Fibroblast of mammary gland (primary cell): ENCODE results near the gene PYROXD2.
"Not testable (repeated sequence)": the region's sequence is repeated elsewhere in the genome, so short reads cannot be mapped to it uniquely, and the experiment has no call there.

ENCODE experiments used
- DNase-seq: peaks from one replicate; pipeline ENCODE4 v3.0.0-alpha.2; 2010; ENCODE audit warnings: low read depth
- H3K4me3 ChIP-seq: 2 replicates; pipeline ENCODE4 v1.5.1; 2011; ENCODE audit warnings: low read depth, mild to moderate bottlenecking, low read length, moderate library complexity; ENCODE audit not compliant: control insufficient read depth
- CTCF ChIP-seq: conservative IDR thresholded peaks from 2 replicates; pipeline ENCODE4 v1.5.1; 2011; ENCODE audit warnings: low read depth, low read length, inconsistent platforms; ENCODE audit not compliant: control insufficient read depth, insufficient read depth

The PYROXD2 gene

GRCh38 chr10:98349508-98349922 is 65.5 kb downstream of the PYROXD2 start:
- H3K4me3 ChIP-seq = no peak overlapping the region
- peak; percentile 100 for DNase-seq
- TF ChIP-seq CTCF = peak; percentile 4

GRCh38 chr10:98346847-98347246 is 68.1 kb downstream of the PYROXD2 start:
- no peak for TF ChIP-seq CTCF
- peak; percentile 26 for DNase-seq
- H3K4me3 ChIP-seq = no peak overlapping the region

GRCh38 chr10:98344589-98345038 is 70.4 kb downstream of the PYROXD2 start:
- peak; percentile 98 for DNase-seq

GRCh38 chr10:98341701-98342100 is 73.3 kb downstream of the PYROXD2 start:
- not testable (repeated sequence) for H3K4me3 ChIP-seq, DNase-seq

More at GRCh38 chr10:98344589-98345038, 70.4 kb downstream of the PYROXD2 start:
- TF ChIP-seq CTCF = no peak
- H3K4me3 ChIP-seq = no peak overlapping the region

GRCh38 chr10:98340940-98341310 is 74.1 kb downstream of the PYROXD2 start:
- no peak for TF ChIP-seq CTCF
- peak; percentile 19 for DNase-seq
- H3K4me3 ChIP-seq = no peak overlapping the region

- no peak overlapping the region for H3K4me3 ChIP-seq
- peak; percentile 37 for DNase-seq
- TF ChIP-seq CTCF = no peak
Observed at GRCh38 chr10:98340261-98340939, 74.6 kb downstream of the PYROXD2 start.

- no peak overlapping the region for H3K4me3 ChIP-seq
- TF ChIP-seq CTCF = no peak
- DNase-seq = no peak
Observed at GRCh38 chr10:98339799-98340198, 75.2 kb downstream of the PYROXD2 start.
